BLaER1 treated with 17β-estradiol and CSF1 and Interleukin-3, amounts not matched to agents 10 nM and 100 nM (cell line): Measurements from ENCODE around the gene ARL1.
A peak's percentile ranks its signal among the peaks of the same experiment; 100 is the strongest.
"Not testable (repeated sequence)": the region's sequence is repeated elsewhere in the genome, so short reads cannot be mapped to it uniquely, and the experiment has no call there.

ENCODE experiments used
- H3K27ac ChIP-seq, 11 experiments: shearing (Covaris generic); formaldehyde crosslinking; 2 replicates each; pipeline ENCODE4 v1.8.1; 2022
- H3K27me3 ChIP-seq, 11 experiments: shearing (Covaris generic); formaldehyde crosslinking; 2 replicates each; pipeline ENCODE4 v1.8.1; 2022
- H3K36me3 ChIP-seq, 11 experiments: shearing (Covaris generic); formaldehyde crosslinking; 2 replicates each; pipeline ENCODE4 v1.8.1; 2022
- H3K4me1 ChIP-seq, 10 experiments: shearing (Covaris generic); formaldehyde crosslinking; 2 replicates each; pipeline ENCODE4 v1.8.1; 2022
- H3K4me2 ChIP-seq, 11 experiments: shearing (Covaris generic); formaldehyde crosslinking; 2 replicates each; pipeline ENCODE4 v1.8.1; 2022
- H3K4me3 ChIP-seq, 10 experiments: shearing (Covaris generic); formaldehyde crosslinking; 2 replicates each; pipeline ENCODE4 v1.8.1; 2022
- H3K9ac ChIP-seq, 11 experiments: shearing (Covaris generic); formaldehyde crosslinking; 2 replicates each; pipeline ENCODE4 v1.8.1; 2022
- H3K9me3 ChIP-seq, 11 experiments: shearing (Covaris generic); formaldehyde crosslinking; replicated peaks in 1 of 11; 2 replicates each; pipeline ENCODE4 v1.8.1; 2022
- H4K20me1 ChIP-seq, 11 experiments: shearing (Covaris generic); formaldehyde crosslinking; 2 replicates each; pipeline ENCODE4 v1.8.1; 2022
- Cebpa-rat ChIP-seq, 11 experiments: shearing (Covaris generic); IDR thresholded peaks; 2 replicates each; pipeline ENCODE4 v1.8.1; 2022

The ARL1 gene

GRCh38 chr12:101407436-101408345, at the start of gene ARL1:
ARL1 (minus strand) TSS chr12:101407772; CDS start chr12:101407645, 127 bp downstream.
- H3K9me3 ChIP-seq, result no peaks in the 10 kb centered on the region
- no peaks in the 10 kb centered on the region for H3K27me3 ChIP-seq
- H3K4me2 ChIP-seq, result peak within 1 kb of the TSS; percentile 90 to 99 (median 97)
- H3K27ac ChIP-seq, result peak within 1 kb of the TSS; percentile 89 to 99 (median 96)
- H4K20me1 ChIP-seq, result peaks cover 4 to 44% (median 13%) of the 10 kb centered on the region in 11 experiments; a peak in 13 of 22 replicates
- peak within 1 kb of the TSS; percentile 81 to 98 (median 92) for H3K9ac ChIP-seq
- peaks cover under 1 to 17% (median 7%) of the 10 kb centered on the region in 11 experiments; a peak in 15 of 22 replicates for H3K36me3 ChIP-seq
- no peak for TF ChIP-seq Cebpa-rat (IDR thresholded peaks at IDR 0.05)
- H3K4me1 ChIP-seq, result peaks cover 16 to 32% (median 25%) of the 10 kb centered on the region in 10 experiments
- H3K4me3 ChIP-seq, result peak within 1 kb of the TSS; percentile 74 to 88 (median 78)

DNA sequence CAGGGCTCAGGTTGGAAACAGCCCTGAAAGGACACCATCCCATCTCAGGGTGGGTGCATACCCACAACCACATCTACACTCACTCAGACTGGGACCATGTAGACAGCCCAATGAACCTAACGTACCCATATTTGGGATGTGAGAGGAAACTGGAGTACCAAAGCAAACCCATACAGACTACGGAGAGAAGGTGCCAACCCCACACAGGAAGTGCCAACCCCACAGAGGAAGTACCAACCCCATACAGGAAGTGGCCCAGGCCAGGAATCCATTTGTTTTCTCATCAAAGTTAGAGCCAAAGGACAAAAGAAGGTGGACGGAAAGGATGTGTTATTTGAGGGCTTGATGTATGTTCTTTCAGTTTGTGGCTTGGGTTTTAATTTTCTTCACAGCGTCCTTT, 48.1 kb upstream of the ARL1 start:
- H3K27ac ChIP-seq, result peak overlapping the region in 2 of 11 experiments; percentile 6 to 8; a peak in 1 of 22 replicates
- H3K9ac ChIP-seq, result no peak overlapping the region
- no peaks in the 10 kb centered on the region for H3K36me3 ChIP-seq
- no peaks in the 10 kb centered on the region for H4K20me1 ChIP-seq
- TF ChIP-seq Cebpa-rat (IDR thresholded peaks at IDR 0.05), result no peak
- H3K27me3 ChIP-seq, result no peaks in the 10 kb centered on the region
- peak overlapping the region; percentile 7 to 55 (median 30); a peak in 15 of 22 replicates for H3K4me2 ChIP-seq
- peaks cover 7 to 24% (median 18%) of the 10 kb centered on the region in 11 experiments; a peak in 20 of 22 replicates for H3K9me3 ChIP-seq
- H3K4me3 ChIP-seq, result peak overlapping the region in 1 of 10 experiments; percentile 0; a peak in 2 of 20 replicates
- H3K4me1 ChIP-seq, result peaks cover 4 to 29% (median 20%) of the 10 kb centered on the region in 10 experiments; a peak in 18 of 20 replicates

- Histone ChIP-seq H3K4me3 (no peak overlapping the region), H3K4me2 (peak overlapping the region in 3 of 11 experiments; percentile 66 to 83 (median 80); a peak in 6 of 22 replicates), H3K27ac (peak overlapping the region in 2 of 11 experiments; percentile 28 to 58; a peak in 3 of 22 replicates), H3K4me1 (peaks cover 0 to 52% (median 0%) of the 10 kb centered on the region in 10 experiments; a peak in 7 of 20 replicates), H3K36me3 (no peaks in the 10 kb centered on the region), H3K9ac (no peak overlapping the region), H4K20me1 (no peaks in the 10 kb centered on the region), H3K9me3 (no peaks in the 10 kb centered on the region), H3K27me3 (no peaks in the 10 kb centered on the region)
- no peak for TF ChIP-seq Cebpa-rat (IDR thresholded peaks at IDR 0.05)
These were observed 34.1 kb upstream of the ARL1 start for GRCh38 chr12:101441461-101442224.

- H3K36me3 ChIP-seq, result no peaks in the 10 kb centered on the region
- no peak for TF ChIP-seq Cebpa-rat (IDR thresholded peaks at IDR 0.05)
- H3K4me2 ChIP-seq, result peak overlapping the region in 3 of 11 experiments; percentile 66 to 83 (median 80); a peak in 6 of 22 replicates
- H3K9ac ChIP-seq, result no peak overlapping the region
- H3K4me3 ChIP-seq, result no peak overlapping the region
- no peaks in the 10 kb centered on the region for H4K20me1 ChIP-seq
- no peaks in the 10 kb centered on the region for H3K27me3 ChIP-seq
- peak overlapping the region in 3 of 11 experiments; percentile 20 to 58 (median 28); a peak in 4 of 22 replicates for H3K27ac ChIP-seq
- H3K9me3 ChIP-seq, result no peaks in the 10 kb centered on the region
- peaks cover 0 to 52% (median 0%) of the 10 kb centered on the region in 10 experiments; a peak in 7 of 20 replicates for H3K4me1 ChIP-seq
These were observed 31.7 kb upstream of the ARL1 start for GRCh38 chr12:101439236-101439635.

- no peak overlapping the region for H3K4me2 ChIP-seq
- no peak overlapping the region for H3K27ac ChIP-seq
- no peaks in the 10 kb centered on the region for H3K36me3 ChIP-seq
- H3K4me3 ChIP-seq, result no peak overlapping the region
- H3K4me1 ChIP-seq, result peaks cover 0 to 38% (median 0%) of the 10 kb centered on the region in 10 experiments; a peak in 7 of 20 replicates
- H3K9me3 ChIP-seq, result no peaks in the 10 kb centered on the region
- no peaks in the 10 kb centered on the region for H4K20me1 ChIP-seq
- no peaks in the 10 kb centered on the region for H3K27me3 ChIP-seq
- H3K9ac ChIP-seq, result no peak overlapping the region
- TF ChIP-seq Cebpa-rat (IDR thresholded peaks at IDR 0.05), result no peak
These were observed 28.6 kb upstream of the ARL1 start for GRCh38 chr12:101436136-101436535.

DNA sequence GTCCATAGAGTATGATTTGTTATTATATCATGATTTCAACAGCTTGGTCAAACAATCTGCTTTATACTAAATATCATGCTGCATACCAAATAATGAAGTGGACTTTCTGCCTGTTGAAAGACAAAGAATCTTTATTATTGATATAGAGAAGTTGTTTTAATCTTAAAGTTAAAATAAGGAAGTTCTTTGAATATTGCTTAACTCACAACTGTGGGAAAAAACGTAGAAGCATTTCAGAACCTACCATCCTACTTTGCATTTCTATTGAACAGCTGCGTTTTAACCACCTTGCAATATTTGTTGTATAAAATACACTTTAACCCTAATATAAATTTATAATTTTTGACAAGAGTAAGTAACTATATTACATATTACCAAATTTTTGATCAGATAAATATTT, 22.9 kb upstream of the ARL1 start:
- peaks cover 0 to 18% (median 0%) of the 10 kb centered on the region in 10 experiments; a peak in 5 of 20 replicates for H3K4me1 ChIP-seq
- no peak overlapping the region for H3K27ac ChIP-seq
- H3K9me3 ChIP-seq, result no peaks in the 10 kb centered on the region
- no peak for TF ChIP-seq Cebpa-rat (IDR thresholded peaks at IDR 0.05)
- H3K27me3 ChIP-seq, result no peaks in the 10 kb centered on the region
- peak overlapping the region in 2 of 11 experiments; percentile 35 to 58; a peak in 3 of 22 replicates for H3K4me2 ChIP-seq
- no peak overlapping the region for H3K9ac ChIP-seq
- no peaks in the 10 kb centered on the region for H4K20me1 ChIP-seq
- H3K4me3 ChIP-seq, result no peak overlapping the region
- no peaks in the 10 kb centered on the region for H3K36me3 ChIP-seq

DNA sequence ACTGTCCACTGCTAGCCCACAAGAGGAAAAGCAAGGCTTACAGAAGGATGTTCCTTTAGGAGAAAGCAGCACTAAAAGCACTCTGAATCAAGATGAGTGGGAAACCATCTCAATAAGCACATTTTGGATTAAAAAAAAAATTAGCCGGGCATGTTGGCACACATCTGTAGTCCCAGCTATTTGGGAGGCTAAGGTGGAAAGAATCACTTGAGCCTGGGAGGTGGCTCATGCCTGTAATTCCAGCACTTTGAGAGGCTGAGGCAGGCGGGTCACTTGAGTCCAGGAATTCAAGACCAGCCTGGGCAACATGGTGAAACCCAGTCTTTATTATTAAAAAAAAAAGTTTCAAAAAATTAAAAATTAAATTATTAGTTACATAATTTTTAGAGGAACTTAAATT, 17.0 kb upstream of the ARL1 start:
- Histone ChIP-seq H3K9me3 (no peaks in the 10 kb centered on the region), H3K27me3 (no peaks in the 10 kb centered on the region), H3K27ac (no peak overlapping the region), H3K4me1 (peaks cover 0 to 2% (median 0%) of the 10 kb centered on the region in 10 experiments; a peak in 2 of 20 replicates), H3K4me3 (no peak overlapping the region), H4K20me1 (no peaks in the 10 kb centered on the region), H3K36me3 (no peaks in the 10 kb centered on the region), H3K4me2 (no peak overlapping the region), H3K9ac (no peak overlapping the region)
- TF ChIP-seq Cebpa-rat (IDR thresholded peaks at IDR 0.05), result no peak

DNA sequence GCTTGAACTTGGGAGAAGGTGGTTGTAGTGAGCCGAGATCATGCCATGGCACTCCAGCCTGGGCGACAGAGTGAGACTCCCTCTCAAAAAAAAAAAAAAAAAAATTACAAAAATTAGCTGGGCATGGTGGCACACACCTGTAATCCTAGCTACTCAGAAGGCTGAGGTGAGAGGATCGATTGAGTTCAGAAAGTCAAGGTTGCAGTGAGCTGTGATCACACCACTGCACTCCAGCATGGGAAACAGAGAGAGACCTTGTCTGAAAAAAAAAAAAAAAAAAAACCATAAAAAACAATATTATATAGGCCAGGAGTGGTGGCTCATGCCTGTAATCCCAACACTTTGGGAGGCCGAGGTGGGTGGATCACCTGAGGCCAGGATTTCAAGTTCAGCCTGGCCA, 14.5 kb upstream of the ARL1 start:
- not testable (repeated sequence) for H3K4me1 ChIP-seq, H3K27me3 ChIP-seq, H3K27ac ChIP-seq, H4K20me1 ChIP-seq, H3K36me3 ChIP-seq, H3K4me3 ChIP-seq, H3K4me2 ChIP-seq, H3K9me3 ChIP-seq, H3K9ac ChIP-seq

- no peaks in the 10 kb centered on the region for H3K9me3 ChIP-seq
- H3K4me3 ChIP-seq, result no peak overlapping the region
- no peaks in the 10 kb centered on the region for H4K20me1 ChIP-seq
- TF ChIP-seq Cebpa-rat (IDR thresholded peaks at IDR 0.05), result no peak
- no peaks in the 10 kb centered on the region for H3K36me3 ChIP-seq
- no peak overlapping the region for H3K4me2 ChIP-seq
- H3K4me1 ChIP-seq, result peaks cover 0 to 4% (median 0%) of the 10 kb centered on the region in 10 experiments; a peak in 1 of 20 replicates
- H3K27me3 ChIP-seq, result no peaks in the 10 kb centered on the region
- no peak overlapping the region for H3K27ac ChIP-seq
- H3K9ac ChIP-seq, result no peak overlapping the region
These were observed 7.7 kb upstream of the ARL1 start for GRCh38 chr12:101415228-101415627.
